Kidney (tissue), 22 donors: Measurements from ENCODE around the gene PCA3. TPM values are rescaled to one million over a fixed set of nuclear protein-coding genes. Genes with fewer than 3 reads are reported as not detected.

Source experiments
- DNase-seq, 5 donors: peaks; one replicate each; pipeline ENCODE4 v3.0.0-alpha.2; 2013 to 2020
- FAIRE-seq: peaks from 2 replicates; lab custom pipeline; 2012; peaks lifted over from hg19 to GRCh38; lab: Jason Lieb, UNC
- H3K27ac ChIP-seq, 2 donors: one replicate each; pipeline ENCODE4 v1.7.0; 2013; ENCODE audit warnings: low read depth in 2 of 2, low read length in 2 of 2, inconsistent platforms in 1 of 2
- H3K27me3 ChIP-seq: one replicate; pipeline ENCODE4 v1.7.1; 2013; ENCODE audit warnings: low read length, inconsistent platforms; ENCODE audit not compliant: control insufficient read depth, insufficient read depth
- H3K36me3 ChIP-seq, 3 donors: one replicate each; pipeline versions ENCODE4 v1.7.0 to v1.7.1; 2013; ENCODE audit warnings: low read length in 3 of 3, control low read depth in 1 of 3, inconsistent platforms in 1 of 3; ENCODE audit not compliant: insufficient read depth in 3 of 3, control insufficient read depth in 2 of 3
- H3K4me1 ChIP-seq, 3 donors: one replicate each; pipeline versions ENCODE4 v1.7.0 to v1.7.1; 2013; ENCODE audit warnings: low read length in 3 of 3, inconsistent platforms in 1 of 3, low read depth in 1 of 3; ENCODE audit not compliant: control insufficient read depth in 2 of 3, insufficient read depth in 2 of 3
- H3K4me3 ChIP-seq, 3 donors: one replicate each; pipeline versions ENCODE4 v1.7.0 to v1.8.1; 2013; ENCODE audit warnings: low read length in 3 of 3, control low read depth in 1 of 3, inconsistent platforms in 1 of 3
- H3K9ac ChIP-seq, 3 donors: one replicate each; pipeline versions ENCODE4 v1.7.0 to v1.7.1; 2013; ENCODE audit warnings: low read length in 3 of 3, control low read depth in 1 of 3, inconsistent platforms in 1 of 3
- H3K9me3 ChIP-seq, 3 donors: one replicate each; pipeline versions ENCODE4 v1.7.0 to v1.7.1; 2013; ENCODE audit warnings: low read length in 3 of 3, control low read depth in 1 of 3, inconsistent platforms in 1 of 3; ENCODE audit not compliant: control insufficient read depth in 2 of 3, insufficient read depth in 1 of 3
- CTCF ChIP-seq: IDR thresholded peaks from 3 replicates; pipeline ENCODE4 v1.5.1; 2012; ENCODE audit warnings: mild to moderate bottlenecking, moderate library complexity, borderline replicate concordance; ENCODE audit not compliant: insufficient read depth; ENCODE audit errors: extremely low read depth
- intact Hi-C: fragments of 100-400 bp; cut with DNase I; formaldehyde crosslinking; loops from one replicate; pipeline ENCODE4 v1.11.1; 2022
- long read RNA-seq, 10 donors: library from polyadenylated mRNA in 1 of 10; unstranded in 1 of 10; transcript quantifications; one replicate each; pipeline ENCODE4 v2.0.0 and lab custom pipeline, GENCODE V29; 2021 to 2026
- polyA plus RNA-seq: library from polyadenylated mRNA; stranded (reverse); fragments of 350-450 nt; fragmentation: Illumina TruSeq; extraction: RNeasy Lipid Tissue Mini Kit (QIAGEN cat#74804); gene quantifications from one replicate; pipeline ENCODE4 v1.2.3, GENCODE V29; 2014; ENCODE audit warnings: low read depth, low replicate concordance; ENCODE audit not compliant: insufficient read depth
- total RNA-seq: library from RNA; stranded (reverse); fragmentation: NEBNext Ultra II Directional; extraction: Animal tissue kit (Norgen Biotek cat#: 25700); gene quantifications from one replicate; pipeline ENCODE4 v1.2.1, GENCODE V29; 2021
- donor health status: control.
- donor health status: control.
- donor health status: control.
- donor health status: control.
- donor health status: control.
- donor health status: DM: yes; HTN: yes; CAD: no.
- donor health status: Normal renal cell carcinoma (clear cell type).

The PCA3 gene
- total RNA-seq: not detected
- 0.11 TPM for polyA plus RNA-seq
- long read RNA-seq, donor 1: 0 reads
- long read RNA-seq, donor 2: 0 reads
- long read RNA-seq, donor 3: 0 reads
- long read RNA-seq, donor 4: 0 reads
- long read RNA-seq, donor 5: 0 reads
- long read RNA-seq, donor 6: 0 reads
- long read RNA-seq, donor 7, partial matches to known transcripts: 0 of 1 reads
- long read RNA-seq, donor 7, other reads (novel, unspliced or antisense): 1 of 1 reads
- long read RNA-seq, donor 8: 0 reads
- long read RNA-seq, donor 9: 0 reads
- long read RNA-seq, donor 10: 0 reads

- no peak within 1 kb of the TSS for H3K9ac ChIP-seq
- H3K27me3 ChIP-seq: no peaks in the 10 kb centered on the region
- no peak for TF ChIP-seq CTCF
- no peak within 1 kb of the TSS for H3K27ac ChIP-seq
- no peaks in the 10 kb centered on the region for H3K36me3 ChIP-seq
- H3K4me1 ChIP-seq: peaks cover 0 to 3% (median 0%) of the 10 kb centered on the region in 3 donors
- no peak for FAIRE-seq
- intact Hi-C loops: no loop called here
- H3K4me3 ChIP-seq: no peak within 1 kb of the TSS
- H3K9me3 ChIP-seq: no peaks in the 10 kb centered on the region
- no peak for DNase-seq
These were observed at the start of gene PCA3 for GRCh38 chr9:76764138-76764537. Gene PCA3, plus strand, starts transcription at chr9:76764438.

- no peak overlapping the region for H3K27ac ChIP-seq
- intact Hi-C loops: no loop called here
- no peak for FAIRE-seq
These were observed 48.1 kb upstream of the PCA3 start for GRCh38 chr9:76716085-76716672.

GRCh38 chr9:76717176-76717575, 47.1 kb upstream of the PCA3 start:
- no peak for DNase-seq
- FAIRE-seq: no peak
- TF ChIP-seq CTCF: no peak
- Histone ChIP-seq H3K9ac (no peak overlapping the region), H3K4me3 (no peak overlapping the region), H3K36me3 (no peaks in the 10 kb centered on the region), H3K4me1 (no peaks in the 10 kb centered on the region), H3K27ac (no peak overlapping the region), H3K27me3 (no peaks in the 10 kb centered on the region), H3K9me3 (no peaks in the 10 kb centered on the region)
- intact Hi-C loops: no loop called here

More at GRCh38 chr9:76716085-76716672, 48.1 kb upstream of the PCA3 start:
- Histone ChIP-seq H3K4me1 (no peaks in the 10 kb centered on the region), H3K9ac (no peak overlapping the region), H3K36me3 (no peaks in the 10 kb centered on the region), H3K4me3 (no peak overlapping the region), H3K9me3 (no peaks in the 10 kb centered on the region), H3K27me3 (no peaks in the 10 kb centered on the region)
- no peak for DNase-seq
- no peak for TF ChIP-seq CTCF
